Fibroblast of the conjunctiva (primary cell): Measurements from ENCODE around the gene CACNA1A.
"Not testable (repeated sequence)": the region's sequence is repeated elsewhere in the genome, so short reads cannot be mapped to it uniquely, and the experiment has no call there.

Experiments
- DNase-seq: peaks from one replicate; pipeline ENCODE4 v3.0.0-alpha.2; 2010; ENCODE audit warnings: low read depth

The CACNA1A gene

GRCh38 chr19:13363954-13364353 lies 142.3 kb downstream of the CACNA1A start:
- DNase-seq, result no peak

- DNase-seq, result no peak
Observed at GRCh38 chr19:13363245-13363644, 143.0 kb downstream of the CACNA1A start.

DNA sequence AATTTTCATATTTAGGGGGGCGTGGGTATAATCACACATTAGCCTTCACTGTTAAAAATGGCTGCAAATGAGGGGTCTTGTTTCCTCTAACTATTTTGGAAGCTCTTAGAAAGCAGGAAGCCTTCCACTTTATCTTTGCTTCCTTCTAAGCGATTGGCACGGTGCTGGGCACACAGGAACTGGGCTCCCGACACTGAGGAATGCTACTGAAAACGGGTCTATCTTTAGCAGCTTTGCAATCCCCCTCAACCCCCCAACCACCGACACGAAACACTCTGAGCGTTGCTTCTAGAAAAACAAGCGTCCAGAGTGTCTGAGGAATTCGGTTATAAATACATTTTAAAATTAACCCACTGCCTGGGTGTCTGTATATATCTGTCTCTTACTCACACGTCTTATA lies 143.6 kb downstream of the CACNA1A start:
- no peak for DNase-seq

DNA sequence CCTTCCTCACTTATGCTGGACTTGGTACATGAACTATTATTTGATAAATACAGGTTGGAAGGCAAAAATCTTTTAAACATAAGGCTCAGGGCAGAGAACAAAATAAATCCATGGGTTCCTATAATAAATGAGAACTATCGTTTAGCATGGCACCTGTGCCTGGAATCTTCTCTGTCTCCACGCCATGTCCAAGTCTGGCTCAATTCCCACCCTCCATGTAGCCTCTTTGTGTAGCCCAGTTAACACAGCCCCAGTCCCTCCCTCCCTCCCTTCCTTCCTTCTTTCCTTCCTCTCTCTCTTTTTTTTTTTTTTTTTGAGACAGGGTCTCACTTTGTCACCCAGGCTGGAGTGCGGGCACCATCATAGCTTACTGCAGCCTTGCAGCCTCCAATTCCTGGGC lies 144.6 kb downstream of the CACNA1A start:
- not testable (repeated sequence) for DNase-seq

GRCh38 chr19:13356686-13357280 lies 149.5 kb downstream of the CACNA1A start:
- DNase-seq, result no peak

DNA sequence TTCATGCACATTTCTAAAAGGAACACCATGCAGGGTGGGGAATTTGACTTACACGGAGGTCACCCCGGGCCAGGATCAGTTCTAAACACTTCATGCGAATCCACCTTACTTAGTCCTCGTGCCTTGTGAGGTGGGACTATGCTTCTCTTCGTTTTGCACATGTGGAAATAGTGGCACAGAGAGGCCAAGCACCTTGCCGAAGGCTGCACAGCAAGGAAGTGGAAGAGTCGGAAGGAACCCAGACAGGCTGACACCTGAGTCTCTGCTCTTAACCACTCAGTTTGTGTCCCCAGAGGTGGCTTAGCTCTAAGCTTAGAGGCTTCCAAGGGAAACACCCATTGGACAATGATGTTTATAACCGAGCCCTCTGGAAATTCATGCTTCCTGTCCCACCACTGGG lies 150.1 kb downstream of the CACNA1A start:
- no peak for DNase-seq

DNA sequence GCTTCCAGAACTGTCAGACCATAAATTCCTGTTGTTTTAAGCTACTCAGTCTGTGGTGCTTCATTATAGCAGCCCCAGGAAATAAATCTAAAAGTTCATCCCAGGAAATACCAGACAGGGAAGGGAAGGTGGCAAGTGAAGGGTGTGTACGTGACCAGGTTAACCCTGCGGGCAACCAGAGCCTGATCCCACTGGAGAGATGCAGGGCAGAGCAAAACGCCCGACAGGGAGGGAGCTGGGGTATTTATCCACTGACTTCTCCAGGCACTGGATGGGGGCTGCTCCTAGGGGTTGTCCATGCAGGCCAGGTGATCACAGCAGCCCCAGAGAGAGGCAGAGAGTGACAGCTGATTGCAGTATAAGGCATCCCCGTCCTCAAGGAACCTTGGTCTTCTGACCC lies 150.9 kb downstream of the CACNA1A start:
- no peak for DNase-seq

- no peak for DNase-seq
Observed at GRCh38 chr19:13353625-13354024, 152.7 kb downstream of the CACNA1A start.

- DNase-seq, result no peak
Observed at GRCh38 chr19:13350759-13351158, 155.5 kb downstream of the CACNA1A start.

DNA sequence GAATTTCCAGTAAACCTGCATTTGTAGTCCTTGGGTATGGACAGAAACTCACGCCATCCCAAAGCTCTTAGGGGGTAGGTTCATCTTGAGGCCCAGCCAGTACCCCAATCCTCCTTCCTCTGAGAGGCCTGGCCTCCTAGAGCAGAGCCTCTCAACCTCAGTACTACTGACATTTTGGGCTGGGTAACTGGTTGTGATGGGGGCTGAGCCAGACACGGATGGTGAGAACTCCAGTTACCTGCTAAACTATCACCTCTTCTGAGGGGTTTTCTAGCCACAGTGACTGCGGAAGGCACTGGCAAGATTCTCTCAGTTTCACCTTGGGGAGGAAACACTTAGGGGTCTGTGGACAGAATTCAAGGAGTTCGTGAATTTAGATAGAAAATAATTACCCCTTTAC lies 156.2 kb downstream of the CACNA1A start:
- DNase-seq, result no peak

GRCh38 chr19:13347367-13347766 lies 158.9 kb downstream of the CACNA1A start:
- no peak for DNase-seq

- DNase-seq, result no peak
Observed at GRCh38 chr19:13343514-13343913, 162.8 kb downstream of the CACNA1A start.

GRCh38 chr19:13342672-13343071 lies 163.6 kb downstream of the CACNA1A start:
- DNase-seq, result no peak

DNA sequence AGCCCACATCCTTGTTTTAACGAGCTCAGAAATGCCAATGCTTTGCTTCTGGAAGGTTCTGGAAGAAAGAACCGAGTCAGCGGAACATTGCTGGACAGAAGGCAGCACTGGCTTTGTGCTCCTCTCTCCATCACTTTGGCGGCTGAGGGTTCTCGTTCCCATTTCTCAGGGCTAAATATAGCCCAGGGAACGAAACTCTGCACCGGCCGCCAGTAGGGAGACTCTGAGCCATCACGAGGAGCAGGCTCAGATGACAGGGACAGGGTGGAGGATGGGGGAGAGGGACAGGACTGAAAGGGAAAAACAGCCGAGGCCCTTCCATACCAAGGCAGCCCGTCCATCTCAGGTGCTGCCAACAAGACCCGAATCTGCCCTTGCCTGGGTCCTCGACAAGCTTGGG lies 166.4 kb downstream of the CACNA1A start:
- DNase-seq, result no peak

- DNase-seq, result no peak
Observed at GRCh38 chr19:13337181-13337580, 169.1 kb downstream of the CACNA1A start.

DNA sequence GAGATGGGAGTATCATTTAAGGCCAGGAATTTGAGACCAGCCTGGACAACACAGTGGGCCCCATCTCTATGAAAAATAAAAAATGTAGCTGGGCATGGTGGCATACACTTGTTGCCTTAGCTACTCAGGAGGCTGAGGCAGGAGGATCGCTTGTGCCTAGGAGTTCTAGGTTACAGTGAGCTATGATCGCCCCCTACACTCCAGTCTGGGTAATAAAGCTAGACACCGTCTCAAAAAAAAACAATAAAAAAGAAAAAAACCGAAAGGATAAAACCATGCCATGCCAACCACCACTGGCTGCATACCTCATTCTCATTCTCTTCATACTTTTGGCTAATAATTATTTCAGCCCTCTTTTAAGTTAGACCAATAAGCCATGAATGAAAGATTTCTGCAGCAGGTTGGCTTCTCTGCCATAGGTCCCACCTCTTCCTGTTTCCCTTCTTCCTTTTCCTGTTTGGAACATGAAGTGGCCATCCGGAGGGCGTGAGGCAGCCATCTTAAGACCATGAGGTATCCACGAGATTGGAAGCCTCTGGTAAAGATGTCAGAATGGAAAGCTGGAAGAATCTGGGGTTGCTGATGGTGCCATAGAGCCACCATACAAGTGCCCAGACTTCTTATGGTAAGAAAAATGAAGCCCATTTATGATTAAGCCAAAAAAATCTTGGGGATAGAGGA lies 171.3 kb downstream of the CACNA1A start:
- no peak for DNase-seq

DNA sequence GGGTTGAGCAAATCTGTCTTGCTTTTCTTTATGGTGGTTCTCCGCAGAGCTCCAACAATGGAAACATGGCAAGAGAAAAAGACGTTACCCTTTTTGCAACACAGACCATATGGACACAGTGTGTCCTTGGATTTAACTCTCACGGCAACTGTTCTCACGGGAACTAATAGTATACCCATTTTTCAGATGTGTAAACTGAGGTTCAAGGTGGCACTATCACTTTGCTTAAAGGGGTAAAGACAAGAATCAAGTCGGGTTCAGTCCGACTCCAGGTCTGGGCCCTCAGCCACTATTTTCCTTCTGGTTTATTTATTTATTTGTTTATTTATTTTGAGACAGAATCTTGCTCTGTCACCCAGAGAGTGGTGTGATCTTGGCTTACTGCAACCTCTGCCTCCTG lies 176.0 kb downstream of the CACNA1A start:
- DNase-seq, result no peak

GRCh38 chr19:13329766-13330165 lies 176.5 kb downstream of the CACNA1A start:
- DNase-seq, result no peak

DNA sequence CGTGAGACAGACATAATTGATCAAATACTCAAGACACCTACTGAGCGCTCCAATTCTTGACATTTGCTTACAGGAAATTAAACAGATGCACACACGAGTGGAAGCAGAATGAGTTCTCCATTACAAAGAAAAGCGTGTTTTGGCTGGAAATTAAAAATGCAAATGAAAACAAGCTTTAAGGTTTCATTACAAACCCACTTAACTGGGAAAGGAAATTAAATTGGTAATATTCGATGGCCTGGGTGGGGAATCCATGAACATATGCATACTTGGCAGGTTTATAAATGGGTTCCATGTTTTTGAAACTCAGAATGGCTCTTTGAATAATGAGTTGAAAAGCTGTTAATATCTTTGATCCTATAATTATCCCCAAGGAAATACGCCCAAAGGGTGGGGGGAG lies 178.0 kb downstream of the CACNA1A start:
- DNase-seq, result no peak

- DNase-seq, result no peak
Observed at GRCh38 chr19:13319526-13319925, 186.8 kb downstream of the CACNA1A start.

GRCh38 chr19:13318190-13318589 lies 188.1 kb downstream of the CACNA1A start:
- DNase-seq, result no peak

DNA sequence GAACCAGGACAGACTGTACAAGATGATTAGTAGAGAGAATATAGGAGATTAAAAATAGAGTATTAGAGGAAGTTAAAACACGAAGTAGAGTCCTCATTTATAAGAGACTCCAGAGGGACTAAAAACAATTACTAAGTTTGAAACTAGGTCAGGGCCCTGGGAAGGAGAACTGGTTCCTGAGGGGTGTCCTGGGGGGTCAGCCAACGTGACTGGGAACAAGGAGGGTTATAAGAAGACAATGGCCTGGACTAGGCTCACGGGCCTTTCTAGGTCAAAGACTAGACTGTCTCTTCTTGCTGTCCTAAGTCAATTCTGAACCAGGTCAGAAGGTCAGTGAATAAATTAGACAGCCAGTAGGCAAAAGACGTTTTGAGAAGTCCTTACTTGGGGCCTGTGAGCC lies 190.8 kb downstream of the CACNA1A start:
- DNase-seq, result no peak

DNA sequence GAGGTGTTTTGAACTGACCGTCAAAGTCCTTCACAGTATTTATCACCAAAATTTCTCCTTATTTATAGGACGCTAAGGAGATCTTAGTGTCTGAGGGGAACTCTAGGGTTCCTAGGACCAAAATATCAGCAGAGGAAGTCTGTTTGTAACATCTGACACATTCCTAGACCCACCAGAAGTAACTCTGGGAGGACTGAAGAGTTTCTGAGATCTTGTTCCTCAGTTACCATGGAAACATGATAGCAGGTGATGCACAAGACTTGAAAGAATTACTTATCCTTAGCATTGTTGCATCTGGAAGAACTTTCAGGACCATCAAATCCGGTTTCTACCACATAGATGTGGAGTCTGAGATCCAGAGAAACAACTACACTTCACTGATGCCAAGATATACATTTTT lies 191.5 kb downstream of the CACNA1A start:
- DNase-seq, result no peak

GRCh38 chr19:13313875-13314274 lies 192.4 kb downstream of the CACNA1A start:
- DNase-seq, result no peak
